Measurements from ENCODE around the gene ELMO1. TPM values are rescaled to one million over a fixed set of nuclear protein-coding genes. Genes with fewer than 3 reads are reported as not detected.

The ELMO1 gene
- total RNA-seq, 1 donor from 2014 or later = not detected

DNA sequence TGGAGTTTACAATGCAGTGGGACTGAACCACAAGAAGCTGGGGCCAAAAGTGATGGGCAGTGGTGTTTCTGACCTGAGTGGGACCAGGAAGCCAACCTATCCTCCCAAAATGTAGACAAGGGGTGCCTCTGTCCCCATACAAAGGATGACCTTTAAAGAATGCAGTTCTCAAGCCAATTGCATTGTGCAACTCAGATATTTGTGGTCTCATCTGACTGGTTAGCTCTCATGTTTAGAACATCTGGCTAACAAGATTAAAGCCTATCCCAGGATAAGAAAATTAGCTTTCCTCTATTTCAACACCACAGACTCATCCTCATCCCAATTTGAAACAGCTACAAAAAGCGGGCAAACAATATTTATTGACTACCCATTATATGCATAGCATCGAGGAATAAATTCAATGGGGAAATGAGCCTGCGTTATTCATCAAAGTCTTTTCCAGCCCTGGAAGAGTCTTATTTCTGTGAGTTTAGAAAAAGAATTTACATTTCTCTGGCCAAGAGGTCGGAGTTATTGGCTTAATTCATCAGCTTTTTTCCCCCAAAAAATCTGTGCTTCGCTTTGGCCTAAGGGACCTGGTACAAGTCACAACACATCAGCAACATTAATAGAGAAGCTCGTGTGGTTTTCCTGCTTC is 26.7 kb downstream of the ELMO1 start:
- H3K27me3 Mint-ChIP-seq (ENCODE audit: unreplicated experiment) = peaks cover 3% of the 10 kb centered on the region
- no peaks in the 10 kb centered on the region for H3K9me3 Mint-ChIP-seq (ENCODE audit: unreplicated experiment)
- H3K4me3 Mint-ChIP-seq (ENCODE audit: unreplicated experiment) = no peak overlapping the region
- no peak for DNase-seq (ENCODE audit: extremely low spot score, unreplicated experiment)
- no peaks in the 10 kb centered on the region for H3K4me1 Mint-ChIP-seq (ENCODE audit: unreplicated experiment)
- TF ChIP-seq, protein P1, sequence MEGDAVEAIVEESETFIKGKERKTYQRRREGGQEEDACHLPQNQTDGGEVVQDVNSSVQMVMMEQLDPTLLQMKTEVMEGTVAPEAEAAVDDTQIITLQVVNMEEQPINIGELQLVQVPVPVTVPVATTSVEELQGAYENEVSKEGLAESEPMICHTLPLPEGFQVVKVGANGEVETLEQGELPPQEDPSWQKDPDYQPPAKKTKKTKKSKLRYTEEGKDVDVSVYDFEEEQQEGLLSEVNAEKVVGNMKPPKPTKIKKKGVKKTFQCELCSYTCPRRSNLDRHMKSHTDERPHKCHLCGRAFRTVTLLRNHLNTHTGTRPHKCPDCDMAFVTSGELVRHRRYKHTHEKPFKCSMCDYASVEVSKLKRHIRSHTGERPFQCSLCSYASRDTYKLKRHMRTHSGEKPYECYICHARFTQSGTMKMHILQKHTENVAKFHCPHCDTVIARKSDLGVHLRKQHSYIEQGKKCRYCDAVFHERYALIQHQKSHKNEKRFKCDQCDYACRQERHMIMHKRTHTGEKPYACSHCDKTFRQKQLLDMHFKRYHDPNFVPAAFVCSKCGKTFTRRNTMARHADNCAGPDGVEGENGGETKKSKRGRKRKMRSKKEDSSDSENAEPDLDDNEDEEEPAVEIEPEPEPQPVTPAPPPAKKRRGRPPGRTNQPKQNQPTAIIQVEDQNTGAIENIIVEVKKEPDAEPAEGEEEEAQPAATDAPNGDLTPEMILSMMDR (IDR thresholded peaks at IDR 0.05) = no peak
- no peak overlapping the region for H3K27ac Mint-ChIP-seq (ENCODE audit: unreplicated experiment)
- H3K36me3 Mint-ChIP-seq (ENCODE audit: unreplicated experiment) = no peaks in the 10 kb centered on the region

DNA sequence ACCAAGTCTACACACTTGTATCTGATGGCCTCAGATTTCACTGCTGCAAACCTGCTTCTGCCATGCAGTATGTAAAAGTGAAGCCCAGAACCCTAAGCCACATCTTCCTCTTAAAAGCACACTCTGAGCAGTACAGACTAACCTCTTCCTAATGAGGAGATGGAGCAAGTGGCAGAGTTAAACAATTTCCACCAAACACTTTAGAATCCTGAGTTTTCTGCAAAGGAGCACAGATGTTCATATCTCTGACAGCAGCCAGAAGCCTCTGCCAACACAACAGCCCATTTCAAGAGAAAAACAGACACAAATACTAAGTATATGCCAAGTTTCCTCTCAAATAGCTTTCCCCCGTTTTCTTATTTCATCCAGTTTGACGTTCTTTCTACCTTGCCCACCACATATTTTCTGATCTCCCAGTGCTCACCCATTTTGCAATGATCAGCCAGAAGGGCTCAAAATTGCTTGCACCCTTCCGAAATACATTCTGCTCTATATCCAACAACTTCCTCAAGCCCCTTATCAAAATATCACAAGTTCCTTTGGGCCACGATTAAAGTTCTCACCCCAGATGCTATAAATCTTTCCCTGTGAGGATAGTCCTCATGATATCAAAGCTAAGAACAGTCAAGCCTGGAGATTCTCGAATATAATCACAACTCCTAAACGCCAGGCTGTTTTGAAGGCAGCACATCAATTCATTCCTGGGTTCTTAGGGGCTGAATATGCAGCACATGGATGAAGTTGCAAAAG is 27.5 kb downstream of the ELMO1 start:
- H3K27ac Mint-ChIP-seq (ENCODE audit: unreplicated experiment) = no peak overlapping the region
- peaks cover 3% of the 10 kb centered on the region for H3K27me3 Mint-ChIP-seq (ENCODE audit: unreplicated experiment)
- TF ChIP-seq, protein P1 (IDR thresholded peaks at IDR 0.05) = no peak
- no peaks in the 10 kb centered on the region for H3K4me1 Mint-ChIP-seq (ENCODE audit: unreplicated experiment)
- no peak for DNase-seq (ENCODE audit: extremely low spot score, unreplicated experiment)
- H3K9me3 Mint-ChIP-seq (ENCODE audit: unreplicated experiment) = no peaks in the 10 kb centered on the region
- no peaks in the 10 kb centered on the region for H3K36me3 Mint-ChIP-seq (ENCODE audit: unreplicated experiment)
- no peak overlapping the region for H3K4me3 Mint-ChIP-seq (ENCODE audit: unreplicated experiment)

DNA sequence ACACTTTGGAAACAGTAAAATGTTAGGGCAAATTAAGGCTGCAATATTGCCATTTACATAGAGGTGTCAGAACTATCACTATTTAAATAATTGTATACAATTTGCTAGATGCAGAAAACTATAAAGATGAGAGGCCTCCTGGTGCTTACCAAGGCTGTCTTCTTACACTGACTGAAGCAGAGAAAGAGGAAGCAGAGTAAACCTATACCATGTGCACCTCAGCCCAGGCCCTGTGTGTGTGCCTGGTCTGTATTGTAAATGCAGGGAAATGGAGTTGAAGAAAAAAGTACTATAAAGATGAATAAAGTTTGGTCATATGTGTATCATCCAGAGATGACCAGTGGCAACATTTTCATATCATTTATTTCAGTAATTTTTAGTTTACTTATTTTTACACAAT is 29.2 kb downstream of the ELMO1 start:
- Mint-ChIP-seq H3K36me3 (ENCODE audit: unreplicated experiment) (no peaks in the 10 kb centered on the region), H3K4me1 (ENCODE audit: unreplicated experiment) (no peaks in the 10 kb centered on the region), H3K9me3 (ENCODE audit: unreplicated experiment) (no peaks in the 10 kb centered on the region), H3K27me3 (ENCODE audit: unreplicated experiment) (peaks cover 3% of the 10 kb centered on the region), H3K27ac (ENCODE audit: unreplicated experiment) (no peak overlapping the region), H3K4me3 (ENCODE audit: unreplicated experiment) (no peak overlapping the region)
- DNase-seq (ENCODE audit: extremely low spot score, unreplicated experiment) = no peak
- TF ChIP-seq, protein P1 (IDR thresholded peaks at IDR 0.05) = no peak

DNA sequence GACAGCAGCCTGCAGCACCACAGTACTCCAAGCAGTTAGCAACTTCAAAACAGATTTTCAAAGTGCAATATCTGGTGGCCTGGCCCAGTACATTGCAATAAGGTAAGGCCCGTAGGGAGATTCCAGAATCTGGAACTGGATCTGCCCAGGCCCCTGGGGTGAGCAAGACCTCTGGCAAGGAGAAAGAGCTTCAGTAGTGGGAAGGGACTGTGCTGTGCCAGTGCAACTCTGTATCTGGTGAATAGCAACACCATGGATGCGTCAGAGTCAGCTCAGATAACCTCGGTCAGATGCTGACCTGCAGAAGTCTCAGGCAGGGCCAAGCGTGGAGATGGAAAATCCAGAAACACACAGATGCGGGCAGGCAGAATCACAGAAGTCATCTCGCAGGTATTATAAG is 30.3 kb downstream of the ELMO1 start:
- no peaks in the 10 kb centered on the region for H3K36me3 Mint-ChIP-seq (ENCODE audit: unreplicated experiment)
- TF ChIP-seq, protein P1 (IDR thresholded peaks at IDR 0.05) = no peak
- H3K27me3 Mint-ChIP-seq (ENCODE audit: unreplicated experiment) = peaks cover 3% of the 10 kb centered on the region
- H3K4me1 Mint-ChIP-seq (ENCODE audit: unreplicated experiment) = no peaks in the 10 kb centered on the region
- H3K9me3 Mint-ChIP-seq (ENCODE audit: unreplicated experiment) = no peaks in the 10 kb centered on the region
- H3K4me3 Mint-ChIP-seq (ENCODE audit: unreplicated experiment) = no peak overlapping the region
- no peak for DNase-seq (ENCODE audit: extremely low spot score, unreplicated experiment)
- H3K27ac Mint-ChIP-seq (ENCODE audit: unreplicated experiment) = no peak overlapping the region

DNA sequence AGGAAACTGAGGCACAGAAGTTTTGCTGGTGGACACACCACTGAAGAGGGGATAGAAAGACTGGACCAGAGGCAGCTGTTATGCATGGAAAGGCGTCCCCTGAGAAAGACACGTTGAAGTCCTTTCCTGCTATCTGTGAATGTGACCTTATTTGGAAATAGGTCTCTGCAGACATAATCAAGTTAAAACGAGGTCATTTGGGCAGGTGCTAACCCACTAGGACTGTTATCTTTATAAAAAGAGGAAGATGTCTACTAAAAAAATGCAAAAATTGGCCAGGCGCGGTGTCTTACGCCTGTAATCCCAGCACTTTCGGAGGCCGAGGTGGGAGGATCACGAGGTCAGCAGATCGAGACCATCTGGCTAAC is 31.6 kb downstream of the ELMO1 start:
- peaks cover 3% of the 10 kb centered on the region for H3K27me3 Mint-ChIP-seq (ENCODE audit: unreplicated experiment)
- DNase-seq (ENCODE audit: extremely low spot score, unreplicated experiment) = no peak
- no peaks in the 10 kb centered on the region for H3K4me1 Mint-ChIP-seq (ENCODE audit: unreplicated experiment)
- TF ChIP-seq, protein P1 (IDR thresholded peaks at IDR 0.05) = no peak
- no peaks in the 10 kb centered on the region for H3K36me3 Mint-ChIP-seq (ENCODE audit: unreplicated experiment)
- H3K4me3 Mint-ChIP-seq (ENCODE audit: unreplicated experiment) = no peak overlapping the region
- H3K27ac Mint-ChIP-seq (ENCODE audit: unreplicated experiment) = no peak overlapping the region
- no peaks in the 10 kb centered on the region for H3K9me3 Mint-ChIP-seq (ENCODE audit: unreplicated experiment)
